ENCODE data around the gene RELB. TPM values are rescaled to one million over a fixed set of nuclear protein-coding genes. Genes with fewer than 3 reads are reported as not detected.

The RELB gene
- total RNA-seq, 2 donors from 2014 or later, result 11.0 to 13.0 TPM

- no peaks in the 10 kb centered on the region for H3K9me3 ChIP-seq
- intact Hi-C loops (cut with DNase I), result no loop called here
- H3K27ac ChIP-seq, result no peak overlapping the region
- H3K4me3 ChIP-seq, result no peak overlapping the region
- no peak for TF ChIP-seq POLR2A (IDR thresholded peaks at IDR 0.05)
- no peak for TF ChIP-seq CTCF (IDR thresholded peaks at IDR 0.05)
- no peak for TF ChIP-seq POLR2AphosphoS5 (IDR thresholded peaks at IDR 0.05)
- DNase-seq (ENCODE audit: low spot score), result no peak
- 91% methylated on average over 36 of the region's 38 CpGs for WGBS
- no peaks in the 10 kb centered on the region for H3K27me3 ChIP-seq (replicated peaks; ENCODE audit: insufficient read depth)
- no peaks in the 10 kb centered on the region for H3K4me1 ChIP-seq (replicated peaks)
- peaks cover 6 to 42% of the 10 kb centered on the region in 2 donors for H3K36me3 ChIP-seq
Observed at GRCh38 chr19:45066921-45067661, 65.8 kb downstream of the RELB start.

DNA sequence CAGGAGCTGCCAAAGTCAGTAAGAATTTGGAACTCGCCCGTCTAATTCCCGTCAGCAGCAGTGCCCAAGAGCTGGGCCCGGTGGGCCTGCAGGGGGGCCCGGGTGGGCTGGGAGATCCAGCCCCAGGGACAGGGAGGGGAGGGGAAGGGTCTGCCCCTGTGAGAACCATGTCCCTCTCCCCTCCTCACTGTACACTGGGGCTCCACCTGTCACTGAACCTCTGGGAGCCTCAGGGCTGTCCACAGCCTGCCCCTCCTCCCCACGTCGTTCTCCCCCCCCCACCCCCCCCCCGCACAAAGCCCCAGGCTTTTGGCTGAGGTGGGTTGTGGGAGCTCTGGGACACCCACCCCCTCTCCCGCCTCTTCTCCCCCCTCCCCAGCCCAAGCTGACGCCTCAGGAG is 66.8 kb downstream of the RELB start:
- Histone ChIP-seq H3K4me3 (no peak overlapping the region), H3K36me3 (peaks cover 6 to 42% of the 10 kb centered on the region in 2 donors), H3K9me3 (no peaks in the 10 kb centered on the region), H3K27me3 (replicated peaks; ENCODE audit: insufficient read depth) (no peaks in the 10 kb centered on the region), H3K27ac (no peak overlapping the region), H3K4me1 (replicated peaks) (no peaks in the 10 kb centered on the region)
- 66% methylated on average over 9 of the region's 10 CpGs for WGBS
- TF ChIP-seq POLR2A (IDR thresholded peaks at IDR 0.05) (no peak), POLR2AphosphoS5 (IDR thresholded peaks at IDR 0.05) (no peak), CTCF (IDR thresholded peaks at IDR 0.05) (no peak)
- intact Hi-C loops (cut with DNase I), result no loop called here
- DNase-seq (ENCODE audit: low spot score), result no peak

DNA sequence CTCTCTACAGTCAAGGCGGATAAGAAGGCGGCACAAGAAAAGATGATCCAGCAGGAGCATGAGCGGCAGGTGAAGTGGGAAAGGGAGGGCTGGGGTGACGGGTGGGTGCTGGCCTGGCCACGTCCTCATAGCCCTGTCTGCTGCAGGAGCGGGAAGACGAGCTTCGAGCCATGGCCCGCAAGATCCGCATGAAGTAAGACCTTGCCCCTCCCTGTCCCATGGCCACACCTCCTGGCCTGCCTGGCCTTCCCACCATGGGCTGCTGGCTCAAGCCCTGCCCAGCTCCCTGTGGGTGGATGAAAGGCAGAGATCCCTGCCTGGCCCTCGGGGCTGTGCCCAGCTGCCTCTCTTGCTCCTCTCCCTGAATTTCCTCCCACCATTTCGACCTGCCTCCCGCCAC is 67.8 kb downstream of the RELB start:
- DNase-seq (ENCODE audit: low spot score), result peak; percentile 51
- WGBS, result 54% methylated on average over 13 of the region's 13 CpGs
- H3K36me3 ChIP-seq, result peaks cover 6 to 36% of the 10 kb centered on the region in 2 donors
- intact Hi-C loops (cut with DNase I), result no loop called here
- H3K27ac ChIP-seq, result peak overlapping the region in 1 of 2 donors; percentile 51
- H3K4me1 ChIP-seq (replicated peaks), result no peaks in the 10 kb centered on the region
- H3K4me3 ChIP-seq, result no peak overlapping the region
- H3K27me3 ChIP-seq (replicated peaks; ENCODE audit: insufficient read depth), result no peaks in the 10 kb centered on the region
- TF ChIP-seq POLR2AphosphoS5 (IDR thresholded peaks at IDR 0.05) (peak; percentile 5), CTCF (IDR thresholded peaks at IDR 0.05) (no peak), POLR2A (IDR thresholded peaks at IDR 0.05) (peak; percentile 49)
- H3K9me3 ChIP-seq, result no peaks in the 10 kb centered on the region

- Histone ChIP-seq H3K4me1 (replicated peaks) (no peaks in the 10 kb centered on the region), H3K36me3 (peaks cover 6 to 25% of the 10 kb centered on the region in 2 donors), H3K4me3 (no peak overlapping the region), H3K27me3 (replicated peaks; ENCODE audit: insufficient read depth) (no peaks in the 10 kb centered on the region), H3K27ac (peak overlapping the region; percentile 4 to 36), H3K9me3 (no peaks in the 10 kb centered on the region)
- TF ChIP-seq POLR2AphosphoS5 (IDR thresholded peaks at IDR 0.05) (no peak), POLR2A (IDR thresholded peaks at IDR 0.05) (no peak), CTCF (IDR thresholded peaks at IDR 0.05) (no peak)
- WGBS, result 82% methylated on average over 6 of the region's 6 CpGs
- DNase-seq (ENCODE audit: low spot score), result no peak
- intact Hi-C loops (cut with DNase I), result no loop called here
Observed at GRCh38 chr19:45070214-45070613, 69.0 kb downstream of the RELB start.

Data from prostate gland (tissue), 2 donors.